Activated CD8-positive, alpha-beta T cell treated with anti-CD3 and anti-CD28 coated beads for 36 hours (primary cell): ENCODE results near the gene VPS25. TPM values are rescaled to one million over a fixed set of nuclear protein-coding genes. Genes with fewer than 3 reads are reported as not detected.
"Not testable (repeated sequence)": the region's sequence is repeated elsewhere in the genome, so short reads cannot be mapped to it uniquely, and the experiment has no call there.

Experiments
- ATAC-seq: fragments of 200-7000 bp; cut with Tn5 transposase; one replicate; pipeline ENCODE4 v1.10.0; 2021; ENCODE audit warnings: mild to moderate bottlenecking, moderate library complexity
- CTCF ChIA-PET: fragments of 350-600 bp; sonication (Branson Sonifier 250); formaldehyde crosslinking; loops from one replicate; lab custom pipeline; 2021; ENCODE audit warnings: antibody characterized with exemption; lab: Charles Lee
- POLR2A ChIA-PET: fragments of 350-600 bp; sonication (Branson Sonifier 250); formaldehyde crosslinking; loops from one replicate; lab custom pipeline; 2021; ENCODE audit warnings: antibody characterized with exemption; lab: Charles Lee
- DNase-seq: peaks from one replicate; pipeline ENCODE4 v3.0.0-alpha.2; 2020
- H3K27ac Mint-ChIP-seq: one replicate; pipeline ENCODE4 v1.8.0; 2021; ENCODE audit warnings: mild to moderate bottlenecking, mixed read lengths
- H3K27me3 Mint-ChIP-seq: one replicate; pipeline ENCODE4 v1.8.0; 2021; ENCODE audit warnings: mixed read lengths
- H3K36me3 Mint-ChIP-seq: one replicate; pipeline ENCODE4 v1.8.0; 2021; ENCODE audit warnings: low read depth, mixed read lengths
- H3K4me1 Mint-ChIP-seq: one replicate; pipeline ENCODE4 v1.8.0; 2021; ENCODE audit warnings: low read depth, mixed read lengths
- H3K4me3 Mint-ChIP-seq: one replicate; pipeline ENCODE4 v1.8.0; 2021; ENCODE audit warnings: mild to moderate bottlenecking, moderate library complexity, mixed read lengths
- H3K9me3 Mint-ChIP-seq: one replicate; pipeline ENCODE4 v1.8.0; 2021; ENCODE audit warnings: mixed read lengths
- intact Hi-C: fragments of 100-400 bp; cut with micrococcal nuclease; formaldehyde crosslinking; loops from one replicate; pipeline ENCODE4 v1.10.0; 2022
- total RNA-seq, 2 experiments: library from RNA; stranded (reverse); gene quantifications; one replicate each; pipeline ENCODE4 v1.2.3, GENCODE V29; 2021
- TF ChIP-seq, protein P1 (sequence below): fragments of 200-600 bp; IDR thresholded peaks from one replicate; pipeline ENCODE4 v1.8.0; 2022; ENCODE audit warnings: antibody characterized with exemption, mild to moderate bottlenecking

The VPS25 gene
- total RNA-seq, 2 experiments from 2014 or later = 63.4 to 67.2 TPM

GRCh38 chr17:42767512-42767911 lies 5.7 kb upstream of the VPS25 start:
- peaks cover 22% of the 10 kb centered on the region for H3K27me3 Mint-ChIP-seq
- DNase-seq = no peak
- no peaks in the 10 kb centered on the region for H3K9me3 Mint-ChIP-seq
- TF ChIP-seq, protein P1, sequence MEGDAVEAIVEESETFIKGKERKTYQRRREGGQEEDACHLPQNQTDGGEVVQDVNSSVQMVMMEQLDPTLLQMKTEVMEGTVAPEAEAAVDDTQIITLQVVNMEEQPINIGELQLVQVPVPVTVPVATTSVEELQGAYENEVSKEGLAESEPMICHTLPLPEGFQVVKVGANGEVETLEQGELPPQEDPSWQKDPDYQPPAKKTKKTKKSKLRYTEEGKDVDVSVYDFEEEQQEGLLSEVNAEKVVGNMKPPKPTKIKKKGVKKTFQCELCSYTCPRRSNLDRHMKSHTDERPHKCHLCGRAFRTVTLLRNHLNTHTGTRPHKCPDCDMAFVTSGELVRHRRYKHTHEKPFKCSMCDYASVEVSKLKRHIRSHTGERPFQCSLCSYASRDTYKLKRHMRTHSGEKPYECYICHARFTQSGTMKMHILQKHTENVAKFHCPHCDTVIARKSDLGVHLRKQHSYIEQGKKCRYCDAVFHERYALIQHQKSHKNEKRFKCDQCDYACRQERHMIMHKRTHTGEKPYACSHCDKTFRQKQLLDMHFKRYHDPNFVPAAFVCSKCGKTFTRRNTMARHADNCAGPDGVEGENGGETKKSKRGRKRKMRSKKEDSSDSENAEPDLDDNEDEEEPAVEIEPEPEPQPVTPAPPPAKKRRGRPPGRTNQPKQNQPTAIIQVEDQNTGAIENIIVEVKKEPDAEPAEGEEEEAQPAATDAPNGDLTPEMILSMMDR = no peak
- no peak overlapping the region for H3K27ac Mint-ChIP-seq
- H3K4me3 Mint-ChIP-seq = no peak overlapping the region
- ChIA-PET CTCF (interaction anchor here (1.0 to 1.2 kb wide), 2 partner anchors 162 to 189 kb away, joined by 4 to 5 read pairs; partner anchors contain the start of gene PSMC3IP), POLR2A (no interaction called here)
- peaks cover 6% of the 10 kb centered on the region for H3K4me1 Mint-ChIP-seq
- intact Hi-C loops = no loop called here
- no peak for ATAC-seq
- H3K36me3 Mint-ChIP-seq = peaks cover 2% of the 10 kb centered on the region

DNA sequence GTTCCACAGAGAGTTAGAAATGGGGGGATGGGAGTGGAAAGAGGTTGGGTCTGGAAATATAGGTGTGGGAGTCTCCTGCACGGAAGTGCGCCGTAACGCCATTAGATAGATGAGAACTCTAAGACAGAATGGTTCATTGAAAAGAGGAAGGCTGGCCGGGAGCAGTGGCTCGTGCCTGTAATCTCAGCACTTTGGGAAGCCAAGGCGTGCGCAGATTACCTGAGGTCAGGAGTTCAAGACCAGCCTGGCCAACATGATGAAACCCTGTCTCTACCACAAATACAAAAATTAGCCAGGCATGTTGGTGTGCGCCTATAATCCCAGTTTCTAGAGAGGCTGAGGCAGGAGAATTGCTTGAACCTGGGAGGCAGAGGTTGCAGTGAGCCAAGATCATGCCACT lies 5.2 kb upstream of the VPS25 start:
- not testable (repeated sequence) for ATAC-seq

DNA sequence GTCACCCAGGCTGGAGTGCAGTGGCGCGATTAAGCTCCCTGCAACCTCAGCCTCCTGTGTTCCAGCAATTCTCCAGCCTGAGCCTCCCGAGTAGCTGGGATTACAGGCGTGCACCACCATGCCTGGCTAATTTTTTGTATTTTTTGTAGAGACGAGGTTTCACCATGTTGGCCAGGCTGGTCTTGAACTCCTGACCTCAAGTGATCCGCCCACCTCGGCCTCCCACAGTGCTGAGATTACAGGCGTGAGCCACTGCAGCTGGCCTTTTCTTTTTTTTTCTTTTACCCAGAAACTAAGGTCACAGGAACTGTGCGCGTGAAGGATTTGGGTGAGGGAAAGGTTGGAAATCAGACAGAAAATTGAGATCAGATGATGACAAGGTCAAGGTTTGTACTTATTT lies 3.3 kb upstream of the VPS25 start:
- H3K4me3 Mint-ChIP-seq, POLR2A ChIA-PET, DNase-seq, ATAC-seq, H3K27ac Mint-ChIP-seq, intact Hi-C loops, H3K9me3 Mint-ChIP-seq, H3K27me3 Mint-ChIP-seq: not testable (repeated sequence)
- Mint-ChIP-seq H3K36me3 (peaks cover 15% of the 10 kb centered on the region), H3K4me1 (peaks cover 18% of the 10 kb centered on the region)
- CTCF ChIA-PET = interaction anchor here (0.7 to 2.9 kb wide), 2 partner anchors 170 to 191 kb away, joined by 3 to 7 read pairs; no protein-coding TSS in a partner anchor

More for the DNA sequence above, 5.2 kb upstream of the VPS25 start:
- DNase-seq, H3K4me3 Mint-ChIP-seq, intact Hi-C loops, H3K27ac Mint-ChIP-seq, H3K36me3 Mint-ChIP-seq, POLR2A ChIA-PET, H3K4me1 Mint-ChIP-seq, H3K9me3 Mint-ChIP-seq: not testable (repeated sequence)
- peaks cover 17% of the 10 kb centered on the region for H3K27me3 Mint-ChIP-seq
- CTCF ChIA-PET = interaction anchor here (1.2 kb wide), 1 partner anchor 190 kb away, joined by 5 read pairs; the partner anchor contains the start of gene PSMC3IP

- H3K4me1 Mint-ChIP-seq = peaks cover 21% of the 10 kb centered on the region
- TF ChIP-seq, protein P1 = no peak
- ChIA-PET POLR2A (interaction anchor here (1.0 to 3.0 kb wide), 9 partner anchors 10 to 233 kb away, joined by 3 to 22 read pairs (median 3); partner anchors contain the start of genes BECN1, IFI35 and PSMC3IP), CTCF (interaction anchor here (0.8 to 3.8 kb wide), 8 partner anchors 9 to 225 kb away, joined by 3 to 37 read pairs (median 7); partner anchors contain the start of genes BECN1, CNTD1, COA3 and PSMC3IP)
- H3K4me3 Mint-ChIP-seq = peak overlapping the region; percentile 98
- no peaks in the 10 kb centered on the region for H3K9me3 Mint-ChIP-seq
- peak overlapping the region; percentile 95 for H3K27ac Mint-ChIP-seq
- DNase-seq (no peak), ATAC-seq (peak; percentile 6)
- H3K27me3 Mint-ChIP-seq = peaks cover 1% of the 10 kb centered on the region
- H3K36me3 Mint-ChIP-seq = peaks cover 28% of the 10 kb centered on the region
- intact Hi-C loops = no loop called here
These were observed 332 bp upstream of the VPS25 start for GRCh38 chr17:42772945-42773289.

DNA sequence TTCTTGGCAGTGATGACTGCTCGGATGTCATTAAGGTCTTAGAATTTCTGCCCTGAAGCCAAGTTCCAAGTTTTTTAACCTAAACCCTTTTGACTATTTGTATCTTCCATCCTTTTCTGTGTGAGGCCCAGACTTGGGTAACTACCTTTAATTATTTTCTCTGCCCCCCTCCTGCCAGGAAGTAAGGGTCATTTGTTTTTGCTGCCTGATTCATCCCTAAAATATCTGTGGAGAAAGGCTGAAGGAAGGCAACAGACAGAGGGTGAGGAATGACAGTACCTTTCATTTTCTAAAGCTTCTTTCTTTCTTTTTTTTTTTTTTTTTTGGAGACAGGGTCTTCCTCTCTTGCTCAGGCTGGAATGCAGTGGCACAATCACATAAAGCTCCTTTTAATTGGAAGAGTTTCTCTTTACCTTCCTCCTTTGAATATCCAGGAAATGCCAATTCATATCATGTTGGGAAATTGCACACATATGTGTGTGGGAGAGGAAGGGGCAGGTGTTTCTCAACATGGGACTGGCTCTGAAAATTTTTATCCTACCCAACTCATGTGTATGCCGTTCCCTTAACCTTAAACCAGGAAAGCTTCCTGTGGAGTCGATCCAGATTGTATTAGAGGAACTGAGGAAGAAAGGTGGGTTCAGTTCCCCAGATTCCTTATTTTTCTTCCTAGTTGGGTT lies 957 bp downstream of the VPS25 start:
- intact Hi-C loops = no loop called here
- TF ChIP-seq, protein P1 = no peak
- H3K36me3 Mint-ChIP-seq = peaks cover 35% of the 10 kb centered on the region
- CTCF ChIA-PET = interaction anchor here (1.0 to 3.8 kb wide), 8 partner anchors 11 to 196 kb away, joined by 3 to 37 read pairs (median 7); partner anchors contain the start of genes BECN1, CNTD1, COA3 and PSMC3IP
- H3K27me3 Mint-ChIP-seq = no peaks in the 10 kb centered on the region
- ATAC-seq (no peak), DNase-seq (no peak)
- POLR2A ChIA-PET = interaction anchor here (0.7 to 3.0 kb wide), 12 partner anchors 9 to 232 kb away, joined by 3 to 22 read pairs (median 3); partner anchors contain the start of genes IFI35, PSMC3IP, RETREG3 and TUBG1
- H3K27ac Mint-ChIP-seq = peak overlapping the region; percentile 95
- H3K4me1 Mint-ChIP-seq = peaks cover 21% of the 10 kb centered on the region
- H3K4me3 Mint-ChIP-seq = peak overlapping the region; percentile 98
- no peaks in the 10 kb centered on the region for H3K9me3 Mint-ChIP-seq
